HepG2 (cell line): ENCODE results near the gene CFAP221. TPM values are rescaled to one million over a fixed set of nuclear protein-coding genes. Genes with fewer than 3 reads are reported as not detected.
A peak's percentile ranks its signal among the peaks of the same experiment; 100 is the strongest.

ENCODE experiments used
- ATAC-seq: fragments of 200-7000 bp; cut with Tn5 transposase; 3 replicates; pipeline ENCODE4 v1.9.1; 2020; ENCODE audit warnings: mild to moderate bottlenecking, moderate library complexity
- BruUV-seq: library from RNA; stranded (reverse); fragments of 400-500 nt; replicated peaks from 2 replicates; lab custom pipeline; 2021; lab: Mats Ljungman, UMichigan
- CTCF ChIA-PET: fragments of 300-600 bp; formaldehyde crosslinking; extraction: SDS; loops from one replicate; lab custom pipeline; 2021; ENCODE audit warnings: low total read pairs, inconsistent platforms, low intra/inter-chr PET ratio; lab: Yijun Ruan, JAX
- POLR2A ChIA-PET: fragments of 350-600 bp; sonication (Branson Sonifier 250); formaldehyde crosslinking; loops from one replicate; lab custom pipeline; 2020; ENCODE audit warnings: antibody characterized with exemption, inconsistent platforms; lab: Yijun Ruan, JAX
- DNase-seq: peaks from one replicate; pipeline ENCODE4 v3.0.0-alpha.2; 2015; ENCODE audit warnings: low spot score
- FAIRE-seq: peaks from 3 replicates; lab custom pipeline; 2011; peaks lifted over from hg19 to GRCh38; lab: Jason Lieb, UNC
- H2AFZ ChIP-seq: one replicate; pipeline ENCODE4 v1.6.1; 2011; ENCODE audit warnings: low read length, inconsistent platforms
- H3K27ac ChIP-seq: fragments of 300-600 bp; 3 replicates; pipeline ENCODE4 v1.8.0; 2011; ENCODE audit warnings: mixed run types, mild to moderate bottlenecking, mixed read lengths, low read length, inconsistent platforms; ENCODE audit not compliant: insufficient read depth; ENCODE audit errors: extremely low read length
- H3K27me3 ChIP-seq, 2 experiments: fragments of 200-600 bp in 1 of 2; 2 replicates in 1 of 2; 3 replicates in 1 of 2; pipeline versions ENCODE4 v1.6.0 to v1.8.0; 2011; ENCODE audit warnings: low read length in 2 of 2, mild to moderate bottlenecking in 2 of 2, moderate library complexity in 2 of 2, inconsistent platforms in 1 of 2; ENCODE audit not compliant: insufficient read depth in 2 of 2, control insufficient read depth in 1 of 2
- H3K36me3 ChIP-seq, 2 experiments: fragments of 200-600 bp in 1 of 2; replicated peaks in 1 of 2; 2 replicates in 1 of 2; 3 replicates in 1 of 2; pipeline versions ENCODE4 v1.5.1 to v1.8.0; 2011; ENCODE audit warnings: low read length in 2 of 2, inconsistent platforms in 1 of 2; ENCODE audit not compliant: insufficient read depth in 2 of 2, control insufficient read depth in 1 of 2
- H3K4me1 ChIP-seq: 2 replicates; pipeline ENCODE4 v1.5.1; 2012; ENCODE audit warnings: low read length, inconsistent platforms; ENCODE audit not compliant: insufficient read depth
- H3K4me2 ChIP-seq: 2 replicates; pipeline ENCODE4 v1.6.0; 2011; ENCODE audit warnings: low read depth, low read length, inconsistent platforms
- H3K4me3 ChIP-seq, 3 experiments: fragments of 200-600 bp in 1 of 3; sonication (generic), shearing (Covaris generic) in 1 of 3; replicated peaks in 1 of 3; 2 replicates each; pipeline ENCODE4 v1.5.1; 2011 to 2016; ENCODE audit warnings: low read length in 3 of 3, inconsistent platforms in 2 of 3, low read depth in 2 of 3, mild to moderate bottlenecking in 2 of 3, control low read depth in 1 of 3, mixed read lengths in 1 of 3; ENCODE audit not compliant: insufficient read depth in 1 of 3
- H3K79me2 ChIP-seq: one replicate; pipeline ENCODE4 v1.6.1; 2011; ENCODE audit warnings: low read length, inconsistent platforms; ENCODE audit not compliant: insufficient read depth
- H3K9ac ChIP-seq: 2 replicates; pipeline ENCODE4 v1.6.0; 2011; ENCODE audit warnings: mild to moderate bottlenecking, low read depth, low read length, inconsistent platforms; ENCODE audit not compliant: insufficient read depth
- H3K9me3 ChIP-seq: 2 replicates; pipeline ENCODE4 v1.5.1; 2012; ENCODE audit warnings: mild to moderate bottlenecking, low read length
- H4K20me1 ChIP-seq: 2 replicates; pipeline ENCODE4 v1.6.0; 2011; ENCODE audit warnings: inconsistent platforms, mild to moderate bottlenecking, low read length, moderate library complexity; ENCODE audit not compliant: insufficient read depth
- CEBPB ChIP-seq: IDR thresholded peaks from 2 replicates; pipeline ENCODE4 v1.6.1; 2011; ENCODE audit warnings: low read depth, low read length, improper control_type of control experiment, borderline replicate concordance
- MEF2D ChIP-seq: sonication (generic); formaldehyde crosslinking; IDR thresholded peaks from 2 replicates; pipeline ENCODE4 v1.5.1; 2020; ENCODE audit warnings: mild to moderate bottlenecking, missing genetic modification reagents
- NCOA2 ChIP-seq: sonication (generic); formaldehyde crosslinking; IDR thresholded peaks from 2 replicates; pipeline ENCODE4 v1.8.0; 2022; ENCODE audit warnings: inconsistent platforms
- NR0B2 ChIP-seq: sonication (generic); formaldehyde crosslinking; IDR thresholded peaks from 2 replicates; pipeline ENCODE4 v1.4.0; 2020; ENCODE audit warnings: mild to moderate bottlenecking, missing genetic modification reagents
- ZMYM3 ChIP-seq: sonication (generic); formaldehyde crosslinking; IDR thresholded peaks from 2 replicates; pipeline ENCODE4 v1.5.1; 2020; ENCODE audit warnings: mild to moderate bottlenecking, missing genetic modification reagents
- WGBS: methylation state at CpG from one replicate; pipeline ENCODE4 v1.1.6; 2017; ENCODE audit warnings: low lambda C conversion rate; 5-methylcytosine and 5-hydroxymethylcytosine counted together
- in situ Hi-C: cut with HindIII; loops from 2 replicates; pipeline ENCODE4 v1.10.0; 2017; ENCODE audit warnings: low pct_unique_long_range_greater_than_20kb; ENCODE audit not compliant: extremely low pct_ligation_motif_present
- intact Hi-C: fragments of 100-400 bp; cut with micrococcal nuclease; formaldehyde crosslinking; loops from one replicate; pipeline ENCODE4 v1.10.0; 2022; ENCODE audit not compliant: unreplicated experiment
- polyA plus RNA-seq, 8 experiments: library from polyadenylated mRNA; depleted of rRNA in 3 of 8; stranded (reverse) in 7 of 8; unstranded in 1 of 8; fragments of >200 nt; fragmentation: Illumina TruSeq in 4 of 8; extraction: Trizol in 4 of 8; gene quantifications; 2 replicates each; pipeline versions ENCODE4 v1.2.1 to v1.2.3, GENCODE V29; 2011 to 2016; ENCODE audit warnings: low read depth in 4 of 8, missing spikeins in 1 of 8, mixed read lengths in 1 of 8; ENCODE audit not compliant: insufficient read depth in 1 of 8
- total RNA-seq, 5 experiments: library from RNA; depleted of rRNA; stranded (reverse); fragments of >200 nt; fragmentation: Illumina TruSeq; extraction: Trizol; gene quantifications; 2 replicates each; pipeline ENCODE4 v1.2.3, GENCODE V29; 2016; ENCODE audit warnings: low read depth in 1 of 5

The CFAP221 gene
- total and polyA plus RNA-seq, 2 of the 13 experiments (the other 11 are each of a cell fraction or from before 2014, with no cell fraction given) = not detected

- Histone ChIP-seq H3K4me1 (peaks cover 11% of the 10 kb centered on the region), H3K4me3 (no peak overlapping the region), H3K4me2 (no peak overlapping the region), H3K36me3 (no peaks in the 10 kb centered on the region), H3K27ac (no peak overlapping the region), H3K79me2 (no peaks in the 10 kb centered on the region), H4K20me1 (no peaks in the 10 kb centered on the region), H2AFZ (no peak overlapping the region), H3K27me3 (0 out of 5 replicates have a peak, but pooled peaks cover 0 to 5% of the 10 kb centered on the region in 2 experiments), H3K9me3 (no peaks in the 10 kb centered on the region), H3K9ac (no peak overlapping the region)
- FAIRE-seq (no peak), ATAC-seq (no peak), DNase-seq (no peak)
- TF ChIP-seq NR0B2 (CRISPR knock-in tag) = no peak
- TF ChIP-seq ZMYM3 (CRISPR knock-in tag) = no peak
- no TSS peak for BruUV-seq
- POLR2A ChIA-PET = no interaction called here
- CTCF ChIA-PET = no interaction called here
- intact Hi-C loops (no loop called here), in situ Hi-C loops (no loop called here)
- WGBS = 46% methylated on average over 3 of the region's 3 CpGs
Measured at GRCh38 chr2:119552902-119553301, 8.7 kb downstream of the CFAP221 start.

GRCh38 chr2:119553687-119554344 lies 9.6 kb downstream of the CFAP221 start:
- peak; percentile 46 for DNase-seq
- POLR2A ChIA-PET = no interaction called here
- 30% methylated on average over 7 of the region's 7 CpGs for WGBS
- Histone ChIP-seq H4K20me1 (no peaks in the 10 kb centered on the region), H2AFZ (no peak overlapping the region), H3K9me3 (no peaks in the 10 kb centered on the region), H3K4me1 (peaks cover 11% of the 10 kb centered on the region), H3K27me3 (0 out of 5 replicates have a peak, but pooled peaks cover 0 to 5% of the 10 kb centered on the region in 2 experiments), H3K4me3 (no peak overlapping the region), H3K36me3 (no peaks in the 10 kb centered on the region), H3K9ac (no peak overlapping the region), H3K27ac (no peak overlapping the region), H3K79me2 (no peaks in the 10 kb centered on the region), H3K4me2 (no peak overlapping the region)
- TF ChIP-seq MEF2D (CRISPR knock-in tag) = no peak
- TF ChIP-seq NCOA2 = peak; percentile 16; the same call in 1 of the 2 replicates
- peak; percentile 13; the same call in 1 of the 2 replicates for TF ChIP-seq CEBPB
- CTCF ChIA-PET = no interaction called here
- BruUV-seq = no TSS peak
- ATAC-seq = no peak
- intact Hi-C loops = no loop called here
- no peak for FAIRE-seq
- in situ Hi-C loops = no loop called here
